ENCODE measurements around the gene NOSTRIN. TPM values are rescaled to one million over a fixed set of nuclear protein-coding genes. Genes with fewer than 3 reads are reported as not detected.

The NOSTRIN gene
- total RNA-seq, 2 donors from 2014 or later, result 0.42 to 0.73 TPM

GRCh38 chr2:168797286-168797655, 5.2 kb upstream of the NOSTRIN start:
- Histone ChIP-seq H3K27ac (ENCODE audit: low read depth, low read length) (no peak overlapping the region), H3K9ac (ENCODE audit: extremely low read depth, low read length, poor library complexity, severe bottlenecking) (no peak overlapping the region), H3K27me3 (ENCODE audit: control insufficient read depth, insufficient read depth, low read length, poor library complexity, severe bottlenecking) (no peaks in the 10 kb centered on the region), H3K4me3 (ENCODE audit: low read length) (no peak overlapping the region), H3K36me3 (ENCODE audit: control insufficient read depth, insufficient read depth, low read length) (no peaks in the 10 kb centered on the region), H3K9me3 (ENCODE audit: control insufficient read depth, low read length) (no peaks in the 10 kb centered on the region), H3K4me1 (ENCODE audit: control insufficient read depth, insufficient read depth, low read length) (peaks cover 10% of the 10 kb centered on the region)
- Mint-ChIP-seq H3K27ac (no peak overlapping the region), H3K4me3 (no peak overlapping the region), H3K9me3 (no peaks in the 10 kb centered on the region), H3K27me3 (ENCODE audit: insufficient read depth) (no peaks in the 10 kb centered on the region), H3K4me1 (peaks cover 29% of the 10 kb centered on the region), H3K36me3 (ENCODE audit: low read depth) (no peaks in the 10 kb centered on the region)
- no peak for DNase-seq
- TF ChIP-seq CTCF (conservative IDR thresholded peaks at IDR 0.05), result no peak

- no peak overlapping the region for H3K9ac ChIP-seq (ENCODE audit: extremely low read depth, low read length, poor library complexity, severe bottlenecking)
- H3K4me1 Mint-ChIP-seq, result peaks cover 38% of the 10 kb centered on the region
- peaks cover 12% of the 10 kb centered on the region for H3K4me1 ChIP-seq (ENCODE audit: control insufficient read depth, insufficient read depth, low read length)
- H3K9me3 Mint-ChIP-seq, result no peaks in the 10 kb centered on the region
- peak; percentile 78 for DNase-seq
- no peaks in the 10 kb centered on the region for H3K27me3 Mint-ChIP-seq (ENCODE audit: insufficient read depth)
- TF ChIP-seq CTCF (conservative IDR thresholded peaks at IDR 0.05), result no peak
- no peaks in the 10 kb centered on the region for H3K9me3 ChIP-seq (ENCODE audit: control insufficient read depth, low read length)
- H3K36me3 ChIP-seq (ENCODE audit: control insufficient read depth, insufficient read depth, low read length), result no peaks in the 10 kb centered on the region
- H3K27me3 ChIP-seq (ENCODE audit: control insufficient read depth, insufficient read depth, low read length, poor library complexity, severe bottlenecking), result no peaks in the 10 kb centered on the region
- 71 to 75% methylated on average over 11 to 12 of the region's 13 CpGs for WGBS, 2 experiments (ENCODE audit: insufficient coverage in 1 of 2, insufficient read length in 1 of 2)
- no peak overlapping the region for H3K27ac ChIP-seq (ENCODE audit: low read depth, low read length)
- no peak overlapping the region for H3K4me3 ChIP-seq (ENCODE audit: low read length)
- H3K27ac Mint-ChIP-seq, result no peak overlapping the region
- no peaks in the 10 kb centered on the region for H3K36me3 Mint-ChIP-seq (ENCODE audit: low read depth)
- H3K4me3 Mint-ChIP-seq, result no peak overlapping the region
These were observed 4.2 kb upstream of the NOSTRIN start for GRCh38 chr2:168798076-168798887.

GRCh38 chr2:168798888-168799410, 3.5 kb upstream of the NOSTRIN start:
- no peaks in the 10 kb centered on the region for H3K36me3 ChIP-seq (ENCODE audit: control insufficient read depth, insufficient read depth, low read length)
- H3K9me3 ChIP-seq (ENCODE audit: control insufficient read depth, low read length), result no peaks in the 10 kb centered on the region
- no peak overlapping the region for H3K9ac ChIP-seq (ENCODE audit: extremely low read depth, low read length, poor library complexity, severe bottlenecking)
- DNase-seq, result no peak
- Mint-ChIP-seq H3K4me1 (peaks cover 39% of the 10 kb centered on the region), H3K9me3 (no peaks in the 10 kb centered on the region), H3K4me3 (no peak overlapping the region), H3K36me3 (ENCODE audit: low read depth) (no peaks in the 10 kb centered on the region), H3K27ac (no peak overlapping the region), H3K27me3 (ENCODE audit: insufficient read depth) (no peaks in the 10 kb centered on the region)
- 97% methylated on average over 1 of the region's 1 CpG; no CpG with 5 or more reads in 1 of the 2 experiments for WGBS, 2 experiments (ENCODE audit: insufficient coverage in 1 of 2, insufficient read length in 1 of 2)
- no peak for TF ChIP-seq CTCF (conservative IDR thresholded peaks at IDR 0.05)
- no peaks in the 10 kb centered on the region for H3K27me3 ChIP-seq (ENCODE audit: control insufficient read depth, insufficient read depth, low read length, poor library complexity, severe bottlenecking)
- no peak overlapping the region for H3K27ac ChIP-seq (ENCODE audit: low read depth, low read length)
- H3K4me3 ChIP-seq (ENCODE audit: low read length), result no peak overlapping the region
- peaks cover 15% of the 10 kb centered on the region for H3K4me1 ChIP-seq (ENCODE audit: control insufficient read depth, insufficient read depth, low read length)

Data from endodermal cell (in vitro differentiated cells).